Smooth muscle cell (in vitro differentiated cells): ENCODE measurements around the gene AIG1. TPM values are rescaled to one million over a fixed set of nuclear protein-coding genes. Genes with fewer than 3 reads are reported as not detected.

Experiments
- DNase-seq: peaks from one replicate; lab custom pipeline; 2025; ENCODE audit not compliant: unreplicated experiment; lab: John Stamatoyannopoulos, UW
- H2AFZ ChIP-seq: fragments of 200-600 bp; sonication (generic); 2 replicates; pipeline ENCODE4 v1.6.0; 2016; ENCODE audit warnings: antibody characterized with exemption, low read depth, mild to moderate bottlenecking
- H3F3A ChIP-seq: fragments of 200-600 bp; sonication (generic); 2 replicates; pipeline ENCODE4 v1.6.0; 2017; ENCODE audit warnings: antibody characterized with exemption, low read depth
- H3K27ac ChIP-seq: fragments of 200-600 bp; sonication (generic); 2 replicates; pipeline ENCODE4 v1.5.1; 2016; ENCODE audit warnings: low read depth, mild to moderate bottlenecking
- H3K27me3 ChIP-seq: fragments of 200-600 bp; sonication (generic); 2 replicates; pipeline ENCODE4 v1.6.1; 2016; ENCODE audit warnings: low read depth, mild to moderate bottlenecking
- H3K36me3 ChIP-seq: fragments of 200-600 bp; sonication (generic); 2 replicates; pipeline ENCODE4 v1.5.1; 2016; ENCODE audit warnings: low read depth
- H3K4me1 ChIP-seq: fragments of 200-600 bp; sonication (generic); 2 replicates; pipeline ENCODE4 v1.5.1; 2016; ENCODE audit warnings: low read depth
- H3K4me2 ChIP-seq: fragments of 200-600 bp; sonication (generic); 2 replicates; pipeline ENCODE4 v1.6.0; 2016; ENCODE audit warnings: mild to moderate bottlenecking
- H3K4me3 ChIP-seq: fragments of 200-600 bp; sonication (generic); 2 replicates; pipeline ENCODE4 v1.5.1; 2016; ENCODE audit warnings: mild to moderate bottlenecking
- H3K79me2 ChIP-seq: fragments of 200-600 bp; sonication (generic); 2 replicates; pipeline ENCODE4 v1.6.0; 2016; ENCODE audit warnings: low read depth, mild to moderate bottlenecking
- H3K9ac ChIP-seq: fragments of 200-600 bp; sonication (generic); 2 replicates; pipeline ENCODE4 v1.6.0; 2016; ENCODE audit warnings: low read depth
- H3K9me3 ChIP-seq: fragments of 200-600 bp; sonication (generic); replicated peaks from 2 replicates; pipeline ENCODE4 v1.5.1; 2016; ENCODE audit warnings: low read depth
- H4K20me1 ChIP-seq: fragments of 200-600 bp; sonication (generic); 2 replicates; pipeline ENCODE4 v1.6.0; 2016; ENCODE audit warnings: low read depth
- CTCF ChIP-seq: fragments of 200-600 bp; sonication (generic); IDR thresholded peaks from 2 replicates; pipeline ENCODE4 v1.5.1; 2017; ENCODE audit warnings: borderline replicate concordance, mild to moderate bottlenecking, antibody characterized with exemption; ENCODE audit not compliant: insufficient read depth, poor library complexity, severe bottlenecking
- WGBS: methylation state at CpG from one replicate; pipeline ENCODE4 v1.1.7; 2016; ENCODE audit warnings: low lambda C conversion rate; 5-methylcytosine and 5-hydroxymethylcytosine counted together
- polyA plus RNA-seq: library from polyadenylated mRNA; unstranded; fragments of >200 nt; fragmentation: Nextera tagmentation; extraction: Ambion mirVana; gene quantifications from 2 replicates; pipeline ENCODE4 v1.2.1, GENCODE V29; 2016
- total RNA-seq: library from RNA; depleted of rRNA; stranded (reverse); fragments of >200 nt; gene quantifications from 2 replicates; pipeline ENCODE4 v1.2.3, GENCODE V29; 2014

AIG1 gene
- total and polyA plus RNA-seq, 2 experiments from 2014 or later, result 9.1 to 25.9 TPM

- Histone ChIP-seq H4K20me1 (no peaks in the 10 kb centered on the region), H3K27me3 (no peaks in the 10 kb centered on the region), H3K27ac (no peak overlapping the region), H3K4me1 (no peaks in the 10 kb centered on the region), H2AFZ (no peak overlapping the region), H3K9me3 (no peaks in the 10 kb centered on the region), H3K79me2 (no peaks in the 10 kb centered on the region), H3K4me3 (no peak overlapping the region), H3F3A (no peaks in the 10 kb centered on the region), H3K36me3 (no peaks in the 10 kb centered on the region), H3K9ac (no peak overlapping the region), H3K4me2 (no peak overlapping the region)
- no peak for TF ChIP-seq CTCF
- 74% methylated on average over 4 of the region's 4 CpGs for WGBS
- no peak for DNase-seq
Measured at GRCh38 chr6:143111443-143111842, 50.8 kb downstream of the AIG1 start.

- H3K79me2 ChIP-seq, result no peaks in the 10 kb centered on the region
- H3K9ac ChIP-seq, result no peak overlapping the region
- no peaks in the 10 kb centered on the region for H3K4me1 ChIP-seq
- no peak overlapping the region for H2AFZ ChIP-seq
- no peaks in the 10 kb centered on the region for H4K20me1 ChIP-seq
- no peaks in the 10 kb centered on the region for H3K27me3 ChIP-seq
- no peak overlapping the region for H3K4me2 ChIP-seq
- H3K4me3 ChIP-seq, result no peak overlapping the region
- no peaks in the 10 kb centered on the region for H3K36me3 ChIP-seq
- WGBS, result 81% methylated on average over 4 of the region's 4 CpGs
- no peak for TF ChIP-seq CTCF
- no peaks in the 10 kb centered on the region for H3K9me3 ChIP-seq
- DNase-seq, result no peak
- no peaks in the 10 kb centered on the region for H3F3A ChIP-seq
- H3K27ac ChIP-seq, result no peak overlapping the region
Measured at GRCh38 chr6:143112084-143112768, 51.5 kb downstream of the AIG1 start.

- Histone ChIP-seq H3K27me3 (no peaks in the 10 kb centered on the region), H3F3A (no peaks in the 10 kb centered on the region), H3K79me2 (no peaks in the 10 kb centered on the region), H3K36me3 (no peaks in the 10 kb centered on the region), H3K9me3 (no peaks in the 10 kb centered on the region), H2AFZ (no peak overlapping the region), H3K9ac (no peak overlapping the region), H3K27ac (no peak overlapping the region), H3K4me2 (no peak overlapping the region), H3K4me3 (no peak overlapping the region), H4K20me1 (no peaks in the 10 kb centered on the region), H3K4me1 (no peaks in the 10 kb centered on the region)
- no peak for DNase-seq
- WGBS, result 89% methylated on average over 5 of the region's 5 CpGs
- TF ChIP-seq CTCF, result no peak
Measured at GRCh38 chr6:143112837-143113236, 52.1 kb downstream of the AIG1 start.

- no peak overlapping the region for H2AFZ ChIP-seq
Measured at GRCh38 chr6:143115728-143116127, 55.0 kb downstream of the AIG1 start.

More at GRCh38 chr6:143115728-143116127, 55.0 kb downstream of the AIG1 start:
- TF ChIP-seq CTCF, result no peak
- H3K27ac ChIP-seq, result no peak overlapping the region
- H3K36me3 ChIP-seq, result no peaks in the 10 kb centered on the region
- no peaks in the 10 kb centered on the region for H3K9me3 ChIP-seq
- H4K20me1 ChIP-seq, result no peaks in the 10 kb centered on the region
- no peak overlapping the region for H3K9ac ChIP-seq
- no peak overlapping the region for H3K4me3 ChIP-seq
- no peak overlapping the region for H3K4me2 ChIP-seq
- WGBS, result 80% methylated on average over 3 of the region's 3 CpGs
- H3K27me3 ChIP-seq, result no peaks in the 10 kb centered on the region
- H3K79me2 ChIP-seq, result no peaks in the 10 kb centered on the region
- no peak for DNase-seq
- no peaks in the 10 kb centered on the region for H3K4me1 ChIP-seq
- no peaks in the 10 kb centered on the region for H3F3A ChIP-seq
